Liver (tissue), 9 donors: ENCODE measurements around the gene TICAM2. TPM values are rescaled to one million over a fixed set of nuclear protein-coding genes. Genes with fewer than 3 reads are reported as not detected.

Experiments
- DNase-seq: peaks from one replicate; pipeline ENCODE4 v3.0.0-alpha.2; 2017; ENCODE audit warnings: low spot score
- H3K27ac ChIP-seq, 2 donors: one replicate each; pipeline ENCODE4 v1.7.0; 2013; ENCODE audit warnings: inconsistent platforms in 2 of 2, low read length in 2 of 2, control low read depth in 1 of 2, low read depth in 1 of 2, mild to moderate bottlenecking in 1 of 2
- H3K27me3 ChIP-seq, 4 donors: one replicate each; pipeline versions ENCODE4 v1.6.1 to v1.7.0; 2013; ENCODE audit warnings: low read length in 3 of 4, inconsistent platforms in 1 of 4, mild to moderate bottlenecking in 1 of 4, moderate library complexity in 1 of 4; ENCODE audit not compliant: control insufficient read depth in 4 of 4, insufficient read depth in 4 of 4
- H3K36me3 ChIP-seq, 4 donors: one replicate each; pipeline versions ENCODE4 v1.6.1 to v1.7.0; 2013; ENCODE audit warnings: low read length in 3 of 4, mild to moderate bottlenecking in 3 of 4, low read depth in 1 of 4, moderate library complexity in 1 of 4; ENCODE audit not compliant: control insufficient read depth in 4 of 4, insufficient read depth in 3 of 4
- H3K4me1 ChIP-seq, 4 donors: one replicate each; pipeline versions ENCODE4 v1.6.1 to v1.7.0; 2013; ENCODE audit warnings: low read length in 3 of 4, mild to moderate bottlenecking in 3 of 4, moderate library complexity in 1 of 4; ENCODE audit not compliant: control insufficient read depth in 4 of 4, insufficient read depth in 4 of 4
- H3K4me3 ChIP-seq, 3 donors: one replicate each; pipeline versions ENCODE4 v1.6.1 to v1.7.0; 2013; ENCODE audit warnings: low read length in 3 of 3, control low read depth in 1 of 3, low read depth in 1 of 3, mild to moderate bottlenecking in 1 of 3
- H3K9ac ChIP-seq, 2 donors: one replicate each; pipeline ENCODE4 v1.7.0; 2013; ENCODE audit warnings: low read length in 2 of 2, mild to moderate bottlenecking in 2 of 2, moderate library complexity in 2 of 2, control low read depth in 1 of 2, low read depth in 1 of 2
- H3K9me3 ChIP-seq, 4 donors: one replicate each; pipeline versions ENCODE4 v1.6.1 to v1.7.0; 2013; ENCODE audit warnings: low read length in 3 of 4; ENCODE audit not compliant: control insufficient read depth in 4 of 4
- CTCF ChIP-seq: fragments of 150-350 bp; IDR thresholded peaks from 2 replicates; pipeline ENCODE4 v1.5.1; 2017; ENCODE audit warnings: improper control_type of control experiment, low read depth, low read length; ENCODE audit not compliant: missing input control
- FOXA1 ChIP-seq: IDR thresholded peaks from 2 replicates; pipeline ENCODE4 v1.6.1; 2016; ENCODE audit warnings: antibody characterized with exemption
- FOXA2 ChIP-seq: IDR thresholded peaks from 2 replicates; pipeline ENCODE4 v1.6.1; 2016; ENCODE audit warnings: antibody characterized with exemption
- GABPA ChIP-seq, 2 donors: IDR thresholded peaks in 1 of 2; conservative IDR thresholded peaks in 1 of 2; 2 replicates each; pipeline ENCODE4 v1.6.1; 2016; ENCODE audit warnings: antibody characterized with exemption in 2 of 2, mild to moderate bottlenecking in 1 of 2, moderate library complexity in 1 of 2
- HNF4A ChIP-seq, 2 donors: conservative IDR thresholded peaks; 2 replicates each; pipeline ENCODE4 v1.6.1; 2016; ENCODE audit warnings: antibody characterized with exemption in 2 of 2, mild to moderate bottlenecking in 2 of 2
- NR2F2 ChIP-seq: IDR thresholded peaks from 2 replicates; pipeline ENCODE4 v1.6.1; 2016; ENCODE audit warnings: antibody characterized with exemption
- RAD21 ChIP-seq, 2 donors: IDR thresholded peaks; 2 replicates each; pipeline ENCODE4 v1.6.1; 2016; ENCODE audit warnings: antibody characterized with exemption in 2 of 2, mild to moderate bottlenecking in 2 of 2
- RXRA ChIP-seq, 2 donors: IDR thresholded peaks; 2 replicates each; pipeline ENCODE4 v1.6.1; 2017 to 2018; ENCODE audit warnings: antibody characterized with exemption in 2 of 2, mild to moderate bottlenecking in 1 of 2
- SP1 ChIP-seq: IDR thresholded peaks from 2 replicates; pipeline ENCODE4 v1.6.1; 2018; ENCODE audit warnings: antibody characterized with exemption, mild to moderate bottlenecking
- TAF1 ChIP-seq: conservative IDR thresholded peaks from 2 replicates; pipeline ENCODE4 v1.6.1; 2016; ENCODE audit warnings: antibody characterized with exemption, mild to moderate bottlenecking
- YY1 ChIP-seq: IDR thresholded peaks from 2 replicates; pipeline ENCODE4 v1.6.1; 2016; ENCODE audit warnings: antibody characterized with exemption, mild to moderate bottlenecking
- WGBS: extraction: QIAGEN DNeasy Blood & Tissue Kit; methylation state at CpG from one replicate; pipeline ENCODE4 v1.1.7; 2013; 5-methylcytosine and 5-hydroxymethylcytosine counted together
- polyA plus RNA-seq, 2 donors: library from polyadenylated mRNA; stranded (reverse) in 1 of 2; unstranded in 1 of 2; fragments of 200-250 nt in 1 of 2; fragments of >200 nt in 1 of 2; fragmentation: Nextera tagmentation in 1 of 2; extraction: Ambion mirVana in 1 of 2; gene quantifications; one replicate each; pipeline versions ENCODE4 v1.2.1 to v1.2.3, GENCODE V29; 2013 to 2015
- total RNA-seq, 2 donors: library from RNA; depleted of rRNA; stranded (reverse); fragments of >200 nt; gene quantifications; one replicate each; pipeline ENCODE4 v1.2.3, GENCODE V29; 2014
- TF ChIP-seq, protein P1 (sequence below): IDR thresholded peaks from 2 replicates; pipeline ENCODE4 v1.6.1; 2016; ENCODE audit warnings: antibody characterized with exemption
- TF ChIP-seq, protein P2 (sequence below): IDR thresholded peaks from 2 replicates; pipeline ENCODE4 v1.6.1; 2016; ENCODE audit warnings: antibody characterized with exemption
- TF ChIP-seq, protein P3 (sequence below): IDR thresholded peaks from 2 replicates; pipeline ENCODE4 v1.6.1; 2016; ENCODE audit warnings: antibody characterized with exemption, mild to moderate bottlenecking
- donor health status: healthy.
- donor health status: healthy.
- donor health status: healthy.
- donor health status: healthy.
- donor health status: healthy.

TICAM2 gene
- total and polyA plus RNA-seq, 4 donors = 0.50 to 1.5 (median 0.95) TPM

GRCh38 chr5:115555084-115555633, 47.1 kb downstream of the TICAM2 start (continued):
- no peak for TF ChIP-seq CTCF

GRCh38 chr5:115553082-115553481, 49.2 kb downstream of the TICAM2 start:
- TF ChIP-seq TAF1 (no peak), FOXA1 (no peak), CTCF (no peak), RXRA (IDR thresholded peaks at IDR 0.05) (no peak), SP1 (no peak), YY1 (no peak), GABPA (IDR thresholded peaks at IDR 0.05 in 1 of 2, conservative IDR thresholded peaks at IDR 0.05 in 1 of 2) (no peak), FOXA2 (no peak), RAD21 (IDR thresholded peaks at IDR 0.05) (no peak), NR2F2 (no peak), HNF4A (conservative IDR thresholded peaks at IDR 0.05) (no peak)
- TF ChIP-seq, protein P1, sequence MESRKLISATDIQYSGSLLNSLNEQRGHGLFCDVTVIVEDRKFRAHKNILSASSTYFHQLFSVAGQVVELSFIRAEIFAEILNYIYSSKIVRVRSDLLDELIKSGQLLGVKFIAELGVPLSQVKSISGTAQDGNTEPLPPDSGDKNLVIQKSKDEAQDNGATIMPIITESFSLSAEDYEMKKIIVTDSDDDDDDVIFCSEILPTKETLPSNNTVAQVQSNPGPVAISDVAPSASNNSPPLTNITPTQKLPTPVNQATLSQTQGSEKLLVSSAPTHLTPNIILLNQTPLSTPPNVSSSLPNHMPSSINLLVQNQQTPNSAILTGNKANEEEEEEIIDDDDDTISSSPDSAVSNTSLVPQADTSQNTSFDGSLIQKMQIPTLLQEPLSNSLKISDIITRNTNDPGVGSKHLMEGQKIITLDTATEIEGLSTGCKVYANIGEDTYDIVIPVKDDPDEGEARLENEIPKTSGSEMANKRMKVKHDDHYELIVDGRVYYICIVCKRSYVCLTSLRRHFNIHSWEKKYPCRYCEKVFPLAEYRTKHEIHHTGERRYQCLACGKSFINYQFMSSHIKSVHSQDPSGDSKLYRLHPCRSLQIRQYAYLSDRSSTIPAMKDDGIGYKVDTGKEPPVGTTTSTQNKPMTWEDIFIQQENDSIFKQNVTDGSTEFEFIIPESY = no peak
- TF ChIP-seq, protein P2, sequence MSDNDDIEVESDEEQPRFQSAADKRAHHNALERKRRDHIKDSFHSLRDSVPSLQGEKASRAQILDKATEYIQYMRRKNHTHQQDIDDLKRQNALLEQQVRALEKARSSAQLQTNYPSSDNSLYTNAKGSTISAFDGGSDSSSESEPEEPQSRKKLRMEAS = no peak
- TF ChIP-seq, protein P3, sequence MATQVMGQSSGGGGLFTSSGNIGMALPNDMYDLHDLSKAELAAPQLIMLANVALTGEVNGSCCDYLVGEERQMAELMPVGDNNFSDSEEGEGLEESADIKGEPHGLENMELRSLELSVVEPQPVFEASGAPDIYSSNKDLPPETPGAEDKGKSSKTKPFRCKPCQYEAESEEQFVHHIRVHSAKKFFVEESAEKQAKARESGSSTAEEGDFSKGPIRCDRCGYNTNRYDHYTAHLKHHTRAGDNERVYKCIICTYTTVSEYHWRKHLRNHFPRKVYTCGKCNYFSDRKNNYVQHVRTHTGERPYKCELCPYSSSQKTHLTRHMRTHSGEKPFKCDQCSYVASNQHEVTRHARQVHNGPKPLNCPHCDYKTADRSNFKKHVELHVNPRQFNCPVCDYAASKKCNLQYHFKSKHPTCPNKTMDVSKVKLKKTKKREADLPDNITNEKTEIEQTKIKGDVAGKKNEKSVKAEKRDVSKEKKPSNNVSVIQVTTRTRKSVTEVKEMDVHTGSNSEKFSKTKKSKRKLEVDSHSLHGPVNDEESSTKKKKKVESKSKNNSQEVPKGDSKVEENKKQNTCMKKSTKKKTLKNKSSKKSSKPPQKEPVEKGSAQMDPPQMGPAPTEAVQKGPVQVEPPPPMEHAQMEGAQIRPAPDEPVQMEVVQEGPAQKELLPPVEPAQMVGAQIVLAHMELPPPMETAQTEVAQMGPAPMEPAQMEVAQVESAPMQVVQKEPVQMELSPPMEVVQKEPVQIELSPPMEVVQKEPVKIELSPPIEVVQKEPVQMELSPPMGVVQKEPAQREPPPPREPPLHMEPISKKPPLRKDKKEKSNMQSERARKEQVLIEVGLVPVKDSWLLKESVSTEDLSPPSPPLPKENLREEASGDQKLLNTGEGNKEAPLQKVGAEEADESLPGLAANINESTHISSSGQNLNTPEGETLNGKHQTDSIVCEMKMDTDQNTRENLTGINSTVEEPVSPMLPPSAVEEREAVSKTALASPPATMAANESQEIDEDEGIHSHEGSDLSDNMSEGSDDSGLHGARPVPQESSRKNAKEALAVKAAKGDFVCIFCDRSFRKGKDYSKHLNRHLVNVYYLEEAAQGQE = no peak
- H3K9ac ChIP-seq = no peak overlapping the region
- no peak for DNase-seq
- H3K9me3 ChIP-seq = no peaks in the 10 kb centered on the region
- H3K27ac ChIP-seq = no peak overlapping the region
- peaks cover 0 to 13% (median 9%) of the 10 kb centered on the region in 4 donors for H3K4me1 ChIP-seq
- no peaks in the 10 kb centered on the region for H3K27me3 ChIP-seq
- no peaks in the 10 kb centered on the region for H3K36me3 ChIP-seq
- 95% methylated on average over 4 of the region's 4 CpGs for WGBS
- no peak overlapping the region for H3K4me3 ChIP-seq
